ENCODE measurements around the gene RAD17.
"Not testable (repeated sequence)": the region's sequence is repeated elsewhere in the genome, so short reads cannot be mapped to it uniquely, and the experiment has no call there.

Gene RAD17, protein sequence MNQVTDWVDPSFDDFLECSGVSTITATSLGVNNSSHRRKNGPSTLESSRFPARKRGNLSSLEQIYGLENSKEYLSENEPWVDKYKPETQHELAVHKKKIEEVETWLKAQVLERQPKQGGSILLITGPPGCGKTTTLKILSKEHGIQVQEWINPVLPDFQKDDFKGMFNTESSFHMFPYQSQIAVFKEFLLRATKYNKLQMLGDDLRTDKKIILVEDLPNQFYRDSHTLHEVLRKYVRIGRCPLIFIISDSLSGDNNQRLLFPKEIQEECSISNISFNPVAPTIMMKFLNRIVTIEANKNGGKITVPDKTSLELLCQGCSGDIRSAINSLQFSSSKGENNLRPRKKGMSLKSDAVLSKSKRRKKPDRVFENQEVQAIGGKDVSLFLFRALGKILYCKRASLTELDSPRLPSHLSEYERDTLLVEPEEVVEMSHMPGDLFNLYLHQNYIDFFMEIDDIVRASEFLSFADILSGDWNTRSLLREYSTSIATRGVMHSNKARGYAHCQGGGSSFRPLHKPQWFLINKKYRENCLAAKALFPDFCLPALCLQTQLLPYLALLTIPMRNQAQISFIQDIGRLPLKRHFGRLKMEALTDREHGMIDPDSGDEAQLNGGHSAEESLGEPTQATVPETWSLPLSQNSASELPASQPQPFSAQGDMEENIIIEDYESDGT

GRCh38 chr5:69369340-69370121 lies at the start of gene RAD17, which contains the start of the genes AK6 and TAF9:
TSS of gene RAD17 (plus strand) at chr5:69369818. CDS start at chr5:69372209, 2,391 bp downstream.
TSS of gene AK6 (minus strand) at chr5:69369520. CDS start at chr5:69369490, 30 bp downstream.
TSS of gene TAF9 (minus strand) at chr5:69369520. CDS start at chr5:69365737, 3,783 bp downstream.
- DNase-seq (ENCODE audit: low read depth), result peak; percentile 87

GRCh38 chr5:69326365-69326764 lies 43.3 kb upstream of the RAD17 start:
- no peak for DNase-seq (ENCODE audit: low read depth)

- no peak for DNase-seq (ENCODE audit: low read depth)
Measured at GRCh38 chr5:69329905-69330489, 39.6 kb upstream of the RAD17 start.

GRCh38 chr5:69331528-69332445 lies 37.8 kb upstream of the RAD17 start:
- DNase-seq (ENCODE audit: low read depth), result no peak

DNA sequence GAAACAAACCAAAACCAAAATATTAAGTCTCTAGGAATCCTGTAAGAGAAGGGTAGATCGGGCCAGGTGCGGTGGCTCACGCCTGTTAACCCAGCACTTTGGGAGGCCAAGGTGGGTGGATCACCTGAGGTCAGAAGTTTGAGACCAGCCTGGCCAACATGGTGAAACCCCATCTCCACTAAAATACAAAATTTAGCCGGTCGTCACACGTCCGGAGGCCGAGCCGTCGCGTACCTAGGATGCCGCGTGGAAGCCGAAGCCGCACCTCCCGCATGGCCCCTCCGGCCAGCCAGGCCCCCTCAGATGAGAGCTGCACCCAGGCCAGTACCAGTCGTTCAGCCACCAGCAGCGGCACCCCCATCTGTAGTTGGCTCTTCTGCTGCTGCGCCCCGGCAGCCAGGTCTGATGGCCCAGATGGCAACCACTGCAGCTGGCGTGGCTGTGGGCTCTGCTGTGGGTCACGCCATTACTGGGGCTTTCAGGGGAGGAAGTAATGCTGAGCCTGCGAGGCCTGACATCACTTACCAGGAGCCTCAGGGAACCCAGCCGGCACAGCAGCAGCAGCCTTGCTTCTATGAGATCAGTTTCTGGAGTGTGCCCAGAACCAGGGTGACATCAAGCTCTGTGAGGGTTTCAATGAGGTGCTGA lies 35.8 kb upstream of the RAD17 start:
- not testable (repeated sequence) for DNase-seq (ENCODE audit: low read depth)

DNA sequence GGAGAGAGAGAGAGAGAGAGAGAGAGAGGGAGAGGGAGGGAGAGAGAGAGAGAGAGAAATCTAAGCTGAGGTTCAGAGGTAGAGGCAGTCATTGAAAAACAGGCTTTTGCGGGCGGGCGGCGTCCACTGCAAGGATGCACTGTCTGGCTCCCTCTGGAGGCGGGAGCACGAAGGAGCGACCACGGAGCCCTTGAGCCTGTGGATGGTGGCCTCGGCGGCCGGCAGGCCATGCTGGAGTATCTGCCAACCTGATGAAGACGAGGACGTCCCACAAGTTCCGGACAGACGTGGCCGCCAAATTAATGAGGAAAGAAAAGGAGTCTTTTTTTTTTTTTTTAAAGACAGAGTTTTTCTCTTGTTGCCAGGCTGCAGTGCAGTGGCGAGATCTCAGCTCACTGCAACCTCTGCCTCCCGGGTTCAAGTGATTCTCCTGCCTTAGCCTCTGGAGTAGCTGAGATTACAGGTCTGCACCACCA lies 34.8 kb upstream of the RAD17 start:
- peak; percentile 70 for DNase-seq (ENCODE audit: low read depth)

- DNase-seq (ENCODE audit: low read depth), result no peak
Measured at GRCh38 chr5:69335341-69335935, 34.2 kb upstream of the RAD17 start.

DNA sequence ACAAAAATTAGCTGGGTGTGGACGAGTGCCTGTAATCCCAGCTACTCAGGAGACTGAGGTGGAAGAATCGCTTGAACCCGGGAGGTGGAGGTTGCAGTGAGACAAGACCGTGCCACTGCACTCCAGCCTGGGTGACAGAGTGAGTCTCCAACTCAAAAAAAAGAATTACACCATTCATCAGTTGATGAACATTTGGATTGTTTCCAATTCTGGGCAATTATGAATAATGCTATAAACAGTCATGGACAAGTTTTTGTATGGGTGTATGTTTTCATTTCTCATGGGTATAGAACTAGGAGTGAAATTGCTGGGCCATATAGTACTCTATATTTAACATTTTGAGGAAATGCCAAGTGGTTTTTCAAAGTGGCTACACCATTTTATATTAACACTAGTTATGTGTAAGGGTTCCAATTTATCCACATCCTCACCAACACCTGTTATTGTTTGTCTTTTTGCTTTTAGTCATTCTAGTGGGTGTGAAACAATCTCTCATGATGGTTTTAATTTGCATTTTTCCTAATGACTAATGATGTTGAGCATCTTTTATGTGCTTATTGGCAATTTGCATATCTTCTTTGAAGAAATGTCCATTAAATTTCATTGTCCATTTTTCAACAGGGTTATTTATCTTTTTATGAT lies 28.0 kb upstream of the RAD17 start:
- DNase-seq (ENCODE audit: low read depth), result no peak

- no peak for DNase-seq (ENCODE audit: low read depth)
Measured at GRCh38 chr5:69343083-69343482, 26.5 kb upstream of the RAD17 start.

GRCh38 chr5:69350664-69351063 lies 19.0 kb upstream of the RAD17 start:
- no peak for DNase-seq (ENCODE audit: low read depth)

GRCh38 chr5:69359699-69360098 lies 9.9 kb upstream of the RAD17 start:
- no peak for DNase-seq (ENCODE audit: low read depth)

GRCh38 chr5:69360442-69360841 lies 9.2 kb upstream of the RAD17 start:
- DNase-seq (ENCODE audit: low read depth), result no peak

DNA sequence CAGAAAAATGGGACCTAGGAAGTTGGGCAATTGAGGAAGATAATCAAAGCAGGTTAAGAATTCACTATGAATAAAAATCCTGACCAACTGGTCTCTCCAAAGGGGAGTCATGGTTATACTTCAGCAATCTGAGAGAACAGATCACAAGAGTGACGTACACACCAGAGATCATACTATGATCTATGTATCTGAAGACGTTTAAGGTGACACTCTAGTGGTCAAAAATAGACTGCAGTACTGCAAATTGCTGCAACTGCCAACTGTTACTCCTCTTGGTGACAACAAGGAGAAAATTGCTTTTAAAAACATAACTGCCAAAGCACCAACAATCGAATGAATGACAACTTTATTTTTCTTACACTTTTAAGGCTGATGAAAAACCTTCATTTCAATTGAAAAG lies 5.2 kb upstream of the RAD17 start:
- DNase-seq (ENCODE audit: low read depth), result no peak

DNA sequence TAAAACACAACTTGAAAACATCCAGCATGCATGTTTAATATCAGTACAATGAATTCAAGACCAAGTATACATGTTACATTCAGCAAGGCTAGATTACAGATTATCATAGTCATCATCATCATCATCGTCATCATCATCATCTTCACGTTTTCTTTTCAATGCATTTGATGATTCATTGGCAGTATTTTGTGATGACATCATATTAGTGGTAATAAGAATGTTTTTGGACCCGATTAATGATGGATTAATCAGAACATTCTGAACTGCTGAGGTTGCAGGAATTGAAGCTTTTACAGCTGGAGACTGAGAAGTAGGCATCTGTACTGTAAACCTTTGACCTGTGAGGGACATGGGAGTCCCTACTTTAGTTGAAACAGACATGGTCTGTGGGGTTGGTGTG lies 4.8 kb upstream of the RAD17 start:
- DNase-seq (ENCODE audit: low read depth), result no peak

- DNase-seq (ENCODE audit: low read depth), result no peak
Measured at GRCh38 chr5:69367697-69368279, 1.8 kb upstream of the RAD17 start.

- DNase-seq (ENCODE audit: low read depth), result peak; percentile 13
Measured at GRCh38 chr5:69368458-69369339, 919 bp upstream of the RAD17 start.

DNA sequence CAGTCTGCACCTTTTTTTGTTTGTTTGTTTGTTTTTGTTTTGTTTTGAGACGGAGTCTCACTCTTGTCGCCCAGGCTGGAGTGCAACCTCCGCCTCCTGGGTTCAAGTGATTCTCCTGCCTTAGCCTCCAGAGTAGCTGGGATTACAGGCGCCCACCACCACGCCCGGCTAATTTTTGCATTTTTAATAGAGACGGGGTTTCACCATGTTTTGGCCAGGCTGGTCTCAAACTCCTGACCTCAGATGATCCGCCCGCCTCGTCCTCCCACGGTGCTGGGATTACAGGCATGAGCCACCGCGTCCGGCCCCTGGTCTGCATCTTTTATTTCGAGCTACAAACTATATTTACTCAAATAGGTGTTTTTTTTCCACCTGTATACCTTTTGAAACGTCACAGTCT lies 717 bp downstream of the RAD17 start:
- not testable (repeated sequence) for DNase-seq (ENCODE audit: low read depth)

GRCh38 chr5:69372394-69372793 lies 2.8 kb downstream of the RAD17 start:
- no peak for DNase-seq (ENCODE audit: low read depth)
